SK-MEL-5 (cell line): ENCODE data around the gene SERPINE1. TPM values are rescaled to one million over a fixed set of nuclear protein-coding genes. Genes with fewer than 3 reads are reported as not detected.
A peak's percentile ranks its signal among the peaks of the same experiment; 100 is the strongest.
"Not testable (repeated sequence)": the region's sequence is repeated elsewhere in the genome, so short reads cannot be mapped to it uniquely, and the experiment has no call there.

Source experiments
- DNase-seq: peaks from one replicate; pipeline ENCODE4 v3.0.0-alpha.2; 2016; ENCODE audit warnings: low read depth, low spot score
- in situ Hi-C: cut with HindIII; loops from 2 replicates; pipeline ENCODE4 v1.10.0; 2016; ENCODE audit warnings: low sequenced_read_pairs, high pct_unique_total_duplicates, low pct_unique_long_range_greater_than_20kb
- polyA plus RNA-seq, 2 experiments: library from polyadenylated mRNA; depleted of rRNA; stranded (reverse); fragments of >200 nt; gene quantifications; 2 replicates each; pipeline ENCODE4 v1.2.3, GENCODE V29; 2015
- total RNA-seq: library from RNA; depleted of rRNA; stranded (reverse); fragments of >200 nt; shearing (Covaris generic); gene quantifications from 2 replicates; pipeline ENCODE4 v1.2.3, GENCODE V29; 2014; rRNA removed

SERPINE1 gene
- 0.27 TPM in 1 of 2 replicates, not detected in the other for total RNA-seq
- 0.42 and 0.47 TPM in 2 replicates for polyA plus RNA-seq (2015; cell fraction: cytosol; rRNA removed)
- polyA plus RNA-seq (2015; cell fraction: nucleus; rRNA removed) = 0.36 TPM in 1 of 2 replicates, not detected in the other

DNA sequence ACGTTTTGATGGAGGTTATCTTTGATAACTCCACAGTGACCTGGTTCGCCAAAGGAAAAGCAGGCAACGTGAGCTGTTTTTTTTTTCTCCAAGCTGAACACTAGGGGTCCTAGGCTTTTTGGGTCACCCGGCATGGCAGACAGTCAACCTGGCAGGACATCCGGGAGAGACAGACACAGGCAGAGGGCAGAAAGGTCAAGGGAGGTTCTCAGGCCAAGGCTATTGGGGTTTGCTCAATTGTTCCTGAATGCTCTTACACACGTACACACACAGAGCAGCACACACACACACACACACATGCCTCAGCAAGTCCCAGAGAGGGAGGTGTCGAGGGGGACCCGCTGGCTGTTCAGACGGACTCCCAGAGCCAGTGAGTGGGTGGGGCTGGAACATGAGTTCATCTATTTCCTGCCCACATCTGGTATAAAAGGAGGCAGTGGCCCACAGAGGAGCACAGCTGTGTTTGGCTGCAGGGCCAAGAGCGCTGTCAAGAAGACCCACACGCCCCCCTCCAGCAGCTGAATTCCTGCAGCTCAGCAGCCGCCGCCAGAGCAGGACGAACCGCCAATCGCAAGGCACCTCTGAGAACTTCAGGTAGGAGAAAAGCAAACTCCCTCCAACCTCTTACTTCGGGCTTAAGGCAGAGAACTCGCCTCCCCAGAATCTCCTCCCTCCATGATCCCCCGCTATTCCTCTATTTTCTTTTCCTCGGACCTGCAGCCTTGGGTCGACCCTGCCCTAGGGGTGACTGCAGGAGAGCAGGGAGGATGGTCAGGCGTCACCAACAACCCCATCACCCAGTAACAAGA is at the start of gene SERPINE1:
Gene SERPINE1, plus strand, starts transcription at position 454 of the 809 bp plus-strand sequence. CDS start 1,290 bp downstream, outside the sequence.
- in situ Hi-C loops = no loop called here
- peak; percentile 28 for DNase-seq

DNA sequence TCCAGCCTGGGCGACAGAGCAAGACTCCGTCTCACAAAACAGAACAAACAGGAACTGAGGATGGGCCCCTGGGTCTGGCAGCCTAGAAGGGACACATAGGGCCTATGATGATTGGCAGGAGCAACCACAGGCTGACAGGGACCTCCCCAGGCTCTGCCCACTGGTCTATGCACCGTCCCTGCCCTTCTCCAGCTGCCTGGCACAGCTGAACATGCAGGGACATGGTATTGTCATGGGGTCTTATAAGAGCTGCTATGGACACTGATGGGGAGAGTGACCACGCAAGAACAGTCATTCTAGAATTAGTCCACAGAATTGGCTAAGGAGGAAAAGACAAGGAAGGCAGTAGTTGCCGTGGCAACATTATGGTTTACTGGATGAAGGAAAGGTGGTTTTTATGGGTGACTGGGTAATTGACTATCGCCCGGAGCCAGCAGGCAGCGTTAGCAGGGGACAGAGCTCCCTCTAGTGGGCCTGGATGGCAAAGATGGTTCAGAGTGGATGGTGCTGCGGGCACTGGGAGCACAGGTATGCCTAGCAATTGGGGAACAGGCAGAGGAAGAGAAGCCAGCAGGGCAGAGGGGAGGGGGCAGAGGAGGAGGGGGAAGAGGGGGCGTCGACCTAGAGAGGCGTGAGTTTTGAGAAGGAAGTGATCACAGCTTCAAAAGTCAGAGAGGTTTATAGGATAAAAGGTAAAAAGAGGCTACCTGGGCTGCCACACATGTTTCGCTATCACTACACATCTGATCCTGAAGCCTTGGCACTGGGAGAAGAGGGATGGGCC is 49.4 kb upstream of the SERPINE1 start:
- in situ Hi-C loops = no loop called here
- DNase-seq = peak; percentile 88

DNA sequence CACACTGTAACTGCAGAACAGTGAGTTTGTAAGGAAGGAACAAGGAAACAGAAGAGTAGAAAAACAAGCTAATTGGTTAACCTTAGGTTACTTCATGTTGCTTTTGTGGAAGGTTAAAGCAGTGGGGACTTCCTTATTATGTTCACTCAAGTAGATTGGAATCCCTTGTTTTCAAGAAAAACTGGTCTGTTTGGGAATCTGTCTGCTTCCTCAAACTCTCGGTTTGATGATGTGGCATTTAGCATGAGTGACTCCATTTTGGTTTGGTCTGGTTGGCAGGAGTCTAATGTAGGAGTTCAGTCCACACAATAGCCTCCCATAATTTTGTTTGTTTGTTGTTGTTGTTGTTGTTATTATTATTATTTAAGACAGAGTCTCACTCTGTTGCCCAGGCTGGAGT is 45.5 kb upstream of the SERPINE1 start:
- DNase-seq = no peak
- in situ Hi-C loops = no loop called here

DNA sequence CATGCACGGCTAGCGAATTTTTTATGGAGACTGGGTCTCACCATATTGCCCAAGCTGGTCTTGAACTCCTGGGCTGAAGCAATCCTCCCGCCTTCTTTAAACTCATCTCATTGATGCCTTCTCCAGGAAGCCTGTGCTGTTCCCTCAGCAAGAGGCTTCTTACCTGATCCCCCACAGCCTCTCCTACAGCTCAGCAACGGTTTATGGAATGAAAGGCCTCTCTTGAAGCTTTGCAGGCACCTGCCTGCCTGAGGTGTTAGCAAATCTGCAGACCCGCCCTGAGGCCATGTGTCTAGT is 42.1 kb upstream of the SERPINE1 start:
- DNase-seq = no peak
- in situ Hi-C loops = no loop called here

DNA sequence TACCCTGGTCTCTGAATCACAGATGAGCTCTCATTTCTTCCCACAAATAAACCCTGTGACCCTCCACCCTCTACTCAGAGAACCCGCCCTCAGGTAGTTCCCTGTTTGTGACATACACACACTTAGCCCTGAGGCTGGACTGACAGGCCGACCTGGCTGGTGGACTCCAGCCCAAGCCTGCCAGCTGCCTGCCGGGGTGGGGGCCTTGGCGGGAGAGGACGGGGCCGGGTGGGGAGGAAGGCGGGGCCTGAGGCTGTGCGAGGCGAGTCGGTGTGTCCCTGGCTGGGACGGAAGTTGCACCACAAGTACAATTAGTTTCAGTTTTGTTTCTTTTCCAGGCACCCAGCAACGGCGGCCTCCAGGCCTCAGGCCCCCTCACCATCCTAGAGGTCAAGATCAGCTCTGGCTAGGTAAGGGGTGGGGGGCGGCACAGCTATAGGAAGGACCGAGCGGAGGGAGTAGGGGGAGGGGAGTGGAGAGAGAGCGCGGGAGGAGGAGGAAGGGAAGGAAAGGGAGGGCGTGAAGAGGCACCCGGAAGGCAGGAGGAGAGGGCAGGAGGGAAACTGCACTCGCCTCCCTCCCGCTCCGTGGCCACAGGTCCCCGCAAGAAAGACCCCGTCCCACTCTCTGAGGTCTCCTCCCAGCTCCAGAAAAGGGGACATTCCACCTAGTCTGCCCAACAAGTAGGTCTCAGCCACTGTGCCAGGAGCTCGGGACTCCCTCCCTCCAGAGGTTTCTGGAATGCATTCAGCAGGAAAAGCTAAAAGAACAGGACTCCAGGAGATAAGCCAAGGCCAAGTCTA is 41.5 kb upstream of the SERPINE1 start, which contains the start of gene TRIM56:
Gene TRIM56, plus strand, starts transcription at position 320 of the 803 bp plus-strand sequence. CDS start 1,832 bp downstream, outside the sequence.
- in situ Hi-C loops = no loop called here
- DNase-seq = peak; percentile 82

DNA sequence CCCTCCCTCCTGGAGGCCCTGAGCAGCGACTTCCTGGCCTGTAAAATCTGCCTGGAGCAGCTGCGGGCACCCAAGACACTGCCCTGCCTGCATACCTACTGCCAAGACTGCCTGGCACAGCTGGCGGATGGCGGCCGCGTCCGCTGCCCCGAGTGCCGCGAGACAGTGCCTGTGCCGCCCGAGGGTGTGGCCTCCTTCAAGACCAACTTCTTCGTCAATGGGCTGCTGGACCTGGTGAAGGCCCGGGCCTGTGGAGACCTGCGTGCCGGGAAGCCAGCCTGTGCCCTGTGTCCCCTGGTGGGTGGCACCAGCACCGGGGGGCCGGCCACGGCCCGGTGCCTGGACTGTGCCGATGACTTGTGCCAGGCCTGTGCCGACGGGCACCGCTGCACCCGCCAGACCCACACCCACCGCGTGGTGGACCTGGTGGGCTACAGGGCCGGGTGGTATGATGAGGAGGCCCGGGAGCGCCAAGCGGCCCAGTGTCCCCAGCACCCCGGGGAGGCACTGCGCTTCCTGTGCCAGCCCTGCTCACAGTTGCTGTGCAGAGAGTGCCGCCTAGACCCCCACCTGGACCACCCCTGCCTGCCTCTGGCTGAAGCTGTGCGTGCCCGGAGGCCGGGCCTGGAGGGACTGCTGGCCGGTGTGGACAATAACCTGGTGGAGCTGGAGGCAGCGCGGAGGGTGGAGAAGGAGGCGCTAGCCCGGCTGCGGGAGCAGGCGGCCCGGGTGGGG is 39.4 kb upstream of the SERPINE1 start:
- no peak for DNase-seq
- in situ Hi-C loops = no loop called here

DNA sequence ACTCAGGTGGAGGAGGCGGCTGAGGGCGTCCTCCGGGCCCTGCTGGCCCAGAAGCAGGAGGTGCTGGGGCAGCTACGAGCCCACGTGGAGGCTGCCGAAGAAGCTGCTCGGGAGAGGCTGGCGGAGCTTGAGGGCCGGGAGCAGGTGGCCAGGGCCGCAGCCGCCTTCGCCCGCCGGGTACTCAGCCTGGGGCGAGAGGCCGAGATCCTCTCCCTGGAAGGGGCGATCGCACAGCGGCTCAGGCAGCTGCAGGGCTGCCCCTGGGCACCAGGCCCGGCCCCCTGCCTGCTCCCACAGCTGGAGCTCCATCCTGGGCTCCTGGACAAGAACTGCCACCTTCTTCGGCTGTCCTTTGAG is 38.9 kb upstream of the SERPINE1 start:
- in situ Hi-C loops = no loop called here

DNA sequence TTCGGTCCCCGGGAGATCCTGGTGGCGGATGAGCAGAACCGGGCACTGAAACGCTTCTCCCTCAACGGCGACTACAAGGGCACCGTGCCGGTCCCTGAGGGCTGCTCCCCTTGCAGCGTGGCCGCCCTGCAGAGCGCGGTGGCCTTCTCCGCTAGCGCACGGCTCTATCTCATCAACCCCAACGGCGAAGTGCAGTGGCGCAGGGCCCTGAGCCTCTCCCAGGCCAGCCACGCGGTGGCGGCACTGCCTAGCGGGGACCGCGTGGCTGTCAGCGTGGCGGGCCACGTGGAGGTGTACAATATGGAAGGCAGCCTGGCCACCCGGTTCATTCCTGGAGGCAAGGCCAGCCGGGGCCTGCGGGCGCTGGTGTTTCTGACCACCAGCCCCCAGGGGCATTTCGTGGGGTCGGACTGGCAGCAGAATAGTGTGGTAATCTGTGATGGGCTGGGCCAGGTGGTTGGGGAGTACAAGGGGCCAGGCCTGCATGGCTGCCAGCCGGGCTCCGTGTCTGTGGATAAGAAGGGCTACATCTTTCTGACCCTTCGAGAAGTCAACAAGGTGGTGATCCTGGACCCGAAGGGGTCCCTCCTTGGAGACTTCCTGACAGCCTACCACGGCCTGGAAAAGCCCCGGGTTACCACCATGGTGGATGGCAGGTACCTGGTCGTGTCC is 37.9 kb upstream of the SERPINE1 start:
- DNase-seq = no peak
- in situ Hi-C loops = no loop called here

More for the DNA sequence above, 38.9 kb upstream of the SERPINE1 start:
- DNase-seq = no peak

DNA sequence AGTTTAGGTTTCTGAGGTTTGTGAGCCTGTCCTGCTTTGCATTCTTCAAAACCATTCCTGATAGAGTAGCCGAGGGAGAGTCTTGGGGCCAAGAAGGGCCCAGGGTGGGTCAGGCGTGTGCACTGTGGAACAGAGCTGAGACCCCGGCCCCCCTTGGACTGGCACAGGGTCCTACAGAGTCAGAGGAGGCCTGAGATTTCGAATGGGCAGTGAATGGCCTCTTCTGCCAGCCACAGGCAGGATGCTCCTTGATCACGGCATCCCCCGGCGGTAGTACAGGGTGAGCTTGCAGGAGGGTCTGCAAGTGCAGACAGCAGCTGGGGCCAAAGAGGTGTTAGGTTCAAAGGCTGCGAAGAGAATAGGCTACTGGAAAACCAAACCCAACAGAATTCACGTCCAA is 37.0 kb upstream of the SERPINE1 start:
- DNase-seq = no peak
- in situ Hi-C loops = no loop called here

DNA sequence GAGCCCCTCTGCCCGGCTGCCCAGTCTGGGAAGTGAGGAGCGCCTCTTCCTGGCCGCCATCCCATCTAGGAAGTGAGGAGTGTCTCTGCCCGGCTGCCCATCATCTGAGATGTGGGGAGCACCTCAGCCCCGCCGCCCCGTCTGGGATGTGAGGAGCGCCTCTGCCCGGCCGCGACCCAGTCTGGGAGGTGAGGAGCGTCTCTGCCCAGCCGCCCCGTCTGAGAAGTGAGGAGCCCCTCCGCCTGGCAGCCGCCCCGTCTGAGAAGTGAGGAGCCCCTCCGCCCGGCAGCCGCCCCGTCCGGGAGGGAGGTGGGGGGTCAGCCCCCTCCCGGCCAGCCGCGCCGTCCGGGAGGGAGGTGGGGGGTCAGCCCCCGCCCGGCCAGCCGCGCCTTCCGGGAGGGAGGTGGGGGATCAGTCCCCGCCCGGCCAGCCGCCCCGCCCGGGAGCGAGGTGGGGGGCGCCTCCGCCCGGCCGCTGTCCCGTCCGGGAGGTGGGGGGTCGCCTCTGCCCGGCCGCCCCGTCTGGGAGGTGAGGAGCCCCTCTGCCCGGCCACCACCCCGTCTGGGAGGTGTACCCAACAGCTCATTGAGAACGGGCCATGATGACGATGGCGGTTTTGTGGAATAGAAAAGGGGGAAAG is 34.5 kb upstream of the SERPINE1 start:
- in situ Hi-C loops, DNase-seq: not testable (repeated sequence)

DNA sequence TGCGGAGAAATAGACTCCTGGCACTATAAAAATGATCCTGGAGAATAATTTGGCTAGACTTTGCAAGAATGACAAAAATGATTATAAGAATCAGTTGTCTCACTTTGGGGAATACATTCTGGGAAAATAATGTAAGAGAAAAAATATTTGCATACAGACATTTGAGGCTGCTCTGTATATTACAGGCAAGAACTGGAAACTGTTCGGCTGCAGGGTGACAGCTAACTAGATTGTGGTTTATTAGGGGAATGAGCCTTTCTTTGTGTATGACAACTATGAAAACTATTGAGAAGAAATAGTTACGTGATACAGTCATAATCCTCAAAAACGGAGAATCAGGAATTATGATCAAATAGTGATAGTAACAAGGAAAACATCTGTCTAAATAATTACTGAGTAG is 33.0 kb upstream of the SERPINE1 start:
- in situ Hi-C loops = no loop called here
- no peak for DNase-seq

DNA sequence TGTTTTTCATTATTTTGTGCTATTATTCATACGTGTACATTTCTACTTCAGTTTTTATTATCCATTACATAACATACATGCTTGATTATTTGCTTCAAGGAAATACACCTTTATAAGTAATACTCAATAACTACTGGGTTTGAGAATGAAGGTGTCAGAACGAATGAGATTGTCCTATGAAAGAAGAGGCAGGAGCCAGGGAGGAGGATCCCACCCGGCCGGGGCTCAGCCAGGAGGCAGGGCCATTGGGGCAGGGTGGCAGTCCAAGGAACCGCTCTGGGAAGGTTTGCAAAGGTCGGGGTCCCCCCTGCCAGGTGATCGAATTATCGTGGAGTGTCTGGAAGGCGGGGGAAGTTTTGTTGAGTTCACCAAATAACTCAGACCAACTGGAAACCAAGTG is 32.5 kb upstream of the SERPINE1 start:
- peak; percentile 23 for DNase-seq
- in situ Hi-C loops = no loop called here

DNA sequence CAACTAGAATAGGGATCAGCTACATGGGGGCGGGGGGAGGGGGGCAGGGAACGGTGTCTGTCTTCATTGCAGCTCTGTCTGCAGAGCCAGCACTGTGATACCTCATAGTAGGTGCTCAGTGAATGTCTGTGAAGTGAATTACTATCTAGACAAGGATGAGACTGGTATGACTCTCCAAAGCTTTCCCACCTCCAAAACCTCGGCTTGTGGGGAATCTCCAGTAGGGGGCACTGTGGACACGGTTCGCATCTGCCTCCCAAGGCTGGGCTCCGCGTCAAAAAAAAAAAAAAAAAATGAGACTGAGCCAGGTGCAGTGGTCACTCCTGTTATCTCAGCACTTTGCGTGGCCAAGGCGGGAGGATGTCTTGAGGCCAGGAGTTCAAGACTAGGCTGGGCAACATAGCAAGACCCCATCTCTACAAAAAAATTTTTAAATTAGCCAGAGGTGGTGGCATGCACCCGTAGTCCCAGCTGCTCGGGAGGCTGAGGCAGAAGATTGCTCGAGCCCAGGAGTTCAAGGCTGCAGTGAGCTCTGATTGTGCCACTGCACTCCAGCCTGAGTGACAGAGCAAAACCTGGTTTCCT is 32.0 kb upstream of the SERPINE1 start:
- in situ Hi-C loops = no loop called here

DNA sequence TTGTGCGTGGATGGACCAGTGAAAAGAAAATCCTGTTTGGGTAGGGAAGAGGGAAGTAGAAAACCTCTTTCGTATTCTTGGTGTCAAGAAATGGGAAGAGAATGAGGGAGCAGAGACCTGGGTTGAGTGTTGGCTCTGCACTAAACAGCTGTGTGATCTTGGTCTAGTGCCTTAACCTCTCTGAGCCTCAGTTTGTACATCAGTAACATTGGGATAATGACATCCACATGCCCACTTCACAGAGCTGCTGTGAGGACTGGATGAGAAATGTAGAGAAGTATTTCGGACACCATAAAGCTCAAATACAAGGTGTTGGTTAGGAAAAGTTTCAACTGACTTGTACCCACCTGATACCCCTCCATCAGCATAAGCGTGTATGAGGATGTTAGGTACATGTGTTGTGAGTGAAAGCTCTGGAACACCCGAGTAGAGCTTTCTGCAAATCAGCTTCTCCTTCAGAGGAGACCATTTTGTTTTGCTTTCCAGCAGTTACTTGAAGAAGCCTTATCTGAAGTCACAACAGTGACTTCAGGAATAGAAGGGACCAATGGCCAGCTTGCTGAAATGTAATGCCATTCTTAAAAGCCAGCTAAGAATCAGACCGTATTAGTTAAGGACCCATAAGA is 30.5 kb upstream of the SERPINE1 start:
- no peak for DNase-seq
- in situ Hi-C loops = no loop called here

More for the DNA sequence above, 32.0 kb upstream of the SERPINE1 start:
- DNase-seq = peak; percentile 87

DNA sequence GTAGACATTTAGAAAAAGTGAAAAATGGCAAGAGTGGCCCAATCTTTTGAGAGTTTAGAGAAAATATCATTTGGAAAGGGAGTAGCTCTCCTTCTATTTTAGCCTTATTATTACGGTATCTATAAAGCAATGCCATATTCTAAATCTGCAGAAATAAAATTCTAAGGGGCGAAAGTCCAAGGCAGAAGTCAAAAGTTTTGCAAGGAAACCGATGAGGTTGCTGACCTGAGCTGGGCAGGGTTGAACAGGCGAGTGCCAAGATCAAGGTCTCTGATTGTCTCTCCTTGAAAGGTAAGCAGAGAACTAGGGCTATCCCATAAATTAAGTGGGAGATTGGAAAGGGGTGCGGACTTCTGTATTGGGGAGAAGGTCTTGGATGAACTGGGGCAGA is 30.0 kb upstream of the SERPINE1 start:
- in situ Hi-C loops = no loop called here
- DNase-seq = no peak

DNA sequence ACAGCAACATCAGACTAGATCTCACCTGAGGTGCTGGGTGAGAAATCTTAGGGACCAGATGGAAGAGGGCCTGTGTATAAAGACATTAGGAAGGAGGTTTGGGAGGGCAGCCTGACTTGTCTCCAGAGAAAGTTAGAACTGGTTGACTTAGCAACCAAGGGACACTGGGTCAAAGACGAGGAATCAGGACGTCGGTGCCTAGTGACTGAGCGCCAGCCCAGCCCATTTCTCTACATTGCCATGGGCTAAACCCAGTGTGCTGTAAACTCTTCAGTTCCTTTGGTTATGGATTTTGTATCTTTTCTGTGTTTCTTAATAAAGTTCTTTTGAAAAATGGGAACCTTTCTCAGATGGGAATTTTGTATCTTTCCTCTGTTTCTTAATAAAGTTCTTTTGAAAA is 29.3 kb upstream of the SERPINE1 start:
- in situ Hi-C loops = no loop called here
- DNase-seq = no peak
